ENCODE data around the gene TPCN2. TPM values are rescaled to one million over a fixed set of nuclear protein-coding genes. Genes with fewer than 3 reads are reported as not detected.

Gene TPCN2
- polyA plus RNA-seq, 1 donor from 2014 or later: 14.2 TPM

- H3F3A ChIP-seq (ENCODE audit: insufficient read depth, low read length, poor library complexity, severe bottlenecking): no peaks in the 10 kb centered on the region
- no peak overlapping the region for H3K4me2 ChIP-seq (ENCODE audit: low read length)
- H3K36me3 ChIP-seq (ENCODE audit: insufficient read depth, low read length): no peaks in the 10 kb centered on the region
- H3K27me3 ChIP-seq (ENCODE audit: insufficient read depth, low read depth, low read length): no peaks in the 10 kb centered on the region
- no peaks in the 10 kb centered on the region for H4K20me1 ChIP-seq (ENCODE audit: insufficient read depth)
- no peaks in the 10 kb centered on the region for H3K9me3 ChIP-seq (ENCODE audit: low read length)
- H3K79me2 ChIP-seq (replicated peaks; ENCODE audit: insufficient read depth, low read length): no peaks in the 10 kb centered on the region
- no peak overlapping the region for H3K27ac ChIP-seq (ENCODE audit: low read length)
- H2AFZ ChIP-seq (ENCODE audit: low read depth, low read length): no peak overlapping the region
- H3K9ac ChIP-seq (ENCODE audit: low read length): no peak overlapping the region
- no peak for TF ChIP-seq SMC3 (conservative IDR thresholded peaks at IDR 0.05; ENCODE audit: poor library complexity)
- TF ChIP-seq MXI1 (conservative IDR thresholded peaks at IDR 0.05; ENCODE audit: poor library complexity, severe bottlenecking): no peak
- TF ChIP-seq POLR2AphosphoS5 (IDR thresholded peaks at IDR 0.05): no peak
- no peak for TF ChIP-seq TAF1 (IDR thresholded peaks at IDR 0.05; ENCODE audit: low read depth)
- no peak for TF ChIP-seq EZH2 (IDR thresholded peaks at IDR 0.05; ENCODE audit: borderline replicate concordance, insufficient read depth, low read length, poor library complexity, severe bottlenecking)
- TF ChIP-seq EP300 (conservative IDR thresholded peaks at IDR 0.05; ENCODE audit: poor library complexity, severe bottlenecking): no peak
- TF ChIP-seq REST (IDR thresholded peaks at IDR 0.05; ENCODE audit: borderline replicate concordance): no peak
- TF ChIP-seq CTCF (IDR thresholded peaks at IDR 0.05; ENCODE audit: poor library complexity, severe bottlenecking): no peak
- no peak for TF ChIP-seq RAD21 (conservative IDR thresholded peaks at IDR 0.05)
- no peaks in the 10 kb centered on the region for H3K9me2 ChIP-seq (ENCODE audit: insufficient read depth, low read length)
- H3K4me3 ChIP-seq (ENCODE audit: low read length): no peak overlapping the region
Observed at GRCh38 chr11:69066122-69067112, 17.7 kb downstream of the TPCN2 start.

GRCh38 chr11:69067200-69067599 is 18.5 kb downstream of the TPCN2 start:
- Histone ChIP-seq H3F3A (ENCODE audit: insufficient read depth, low read length, poor library complexity, severe bottlenecking) (no peaks in the 10 kb centered on the region), H3K79me2 (replicated peaks; ENCODE audit: insufficient read depth, low read length) (no peaks in the 10 kb centered on the region), H2AFZ (ENCODE audit: low read depth, low read length) (no peak overlapping the region), H3K4me2 (ENCODE audit: low read length) (no peak overlapping the region), H4K20me1 (ENCODE audit: insufficient read depth) (no peaks in the 10 kb centered on the region), H3K27me3 (ENCODE audit: insufficient read depth, low read depth, low read length) (no peaks in the 10 kb centered on the region), H3K36me3 (ENCODE audit: insufficient read depth, low read length) (no peaks in the 10 kb centered on the region), H3K4me3 (ENCODE audit: low read length) (no peak overlapping the region), H3K9me2 (ENCODE audit: insufficient read depth, low read length) (no peaks in the 10 kb centered on the region), H3K9ac (ENCODE audit: low read length) (no peak overlapping the region), H3K27ac (ENCODE audit: low read length) (no peak overlapping the region), H3K9me3 (ENCODE audit: low read length) (no peaks in the 10 kb centered on the region)
- TF ChIP-seq EZH2 (IDR thresholded peaks at IDR 0.05; ENCODE audit: borderline replicate concordance, insufficient read depth, low read length, poor library complexity, severe bottlenecking) (no peak), MXI1 (conservative IDR thresholded peaks at IDR 0.05; ENCODE audit: poor library complexity, severe bottlenecking) (no peak), POLR2AphosphoS5 (IDR thresholded peaks at IDR 0.05) (no peak), RAD21 (conservative IDR thresholded peaks at IDR 0.05) (no peak), SMC3 (conservative IDR thresholded peaks at IDR 0.05; ENCODE audit: poor library complexity) (no peak), TAF1 (IDR thresholded peaks at IDR 0.05; ENCODE audit: low read depth) (no peak), REST (IDR thresholded peaks at IDR 0.05; ENCODE audit: borderline replicate concordance) (no peak), EP300 (conservative IDR thresholded peaks at IDR 0.05; ENCODE audit: poor library complexity, severe bottlenecking) (no peak), CTCF (IDR thresholded peaks at IDR 0.05; ENCODE audit: poor library complexity, severe bottlenecking) (no peak)

Measured in neural cell (in vitro differentiated cells).